GF-D8 (cell line): Measurements from ENCODE around the gene SECTM1.

ENCODE experiments used
- DNase-seq: peaks from one replicate; lab custom pipeline; 2025; lab: John Stamatoyannopoulos, UW

The SECTM1 gene

DNA sequence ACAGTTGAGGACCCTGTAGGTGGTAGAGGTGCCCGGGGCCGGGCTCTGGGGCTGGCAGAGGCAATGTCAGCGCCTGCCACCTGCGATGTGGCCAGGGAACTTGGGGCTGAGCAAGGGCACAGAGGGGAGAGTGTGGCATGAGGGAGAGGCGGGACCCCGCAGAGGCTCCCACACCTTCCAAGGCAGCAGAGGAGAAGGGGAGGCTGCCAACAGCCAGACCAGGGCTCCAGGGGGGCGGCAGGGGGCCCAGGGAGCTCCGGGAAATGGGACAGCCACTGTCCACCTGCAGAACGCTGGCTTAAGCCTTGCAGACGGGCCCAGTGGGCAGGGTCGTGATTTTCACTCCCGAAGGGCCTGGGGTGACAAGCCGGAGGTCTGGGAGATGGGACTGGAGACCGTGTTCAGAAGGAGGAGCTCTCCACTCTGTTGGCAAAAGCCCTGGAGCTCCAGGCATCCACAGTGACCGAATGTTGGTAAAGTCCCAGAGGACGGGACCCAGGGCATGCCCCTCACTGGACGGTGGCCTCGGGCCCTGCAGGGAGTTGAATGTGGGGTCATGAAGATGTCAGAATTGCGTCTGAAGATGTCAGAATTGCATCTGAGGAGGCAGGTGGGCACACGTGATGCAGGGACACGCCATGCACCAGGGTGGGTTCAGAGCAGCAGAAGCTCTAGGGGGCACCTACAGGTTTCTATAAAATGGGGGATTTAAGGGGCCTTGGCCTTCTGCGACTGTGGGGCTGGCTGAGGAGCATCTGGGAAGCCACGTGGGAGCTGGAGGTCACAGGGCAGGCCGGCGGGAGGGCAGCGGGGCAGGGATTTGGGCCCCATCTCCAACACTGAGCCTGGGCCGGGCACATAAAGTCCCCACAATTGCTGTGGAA is 34.8 kb downstream of the SECTM1 start:
- no peak for DNase-seq

DNA sequence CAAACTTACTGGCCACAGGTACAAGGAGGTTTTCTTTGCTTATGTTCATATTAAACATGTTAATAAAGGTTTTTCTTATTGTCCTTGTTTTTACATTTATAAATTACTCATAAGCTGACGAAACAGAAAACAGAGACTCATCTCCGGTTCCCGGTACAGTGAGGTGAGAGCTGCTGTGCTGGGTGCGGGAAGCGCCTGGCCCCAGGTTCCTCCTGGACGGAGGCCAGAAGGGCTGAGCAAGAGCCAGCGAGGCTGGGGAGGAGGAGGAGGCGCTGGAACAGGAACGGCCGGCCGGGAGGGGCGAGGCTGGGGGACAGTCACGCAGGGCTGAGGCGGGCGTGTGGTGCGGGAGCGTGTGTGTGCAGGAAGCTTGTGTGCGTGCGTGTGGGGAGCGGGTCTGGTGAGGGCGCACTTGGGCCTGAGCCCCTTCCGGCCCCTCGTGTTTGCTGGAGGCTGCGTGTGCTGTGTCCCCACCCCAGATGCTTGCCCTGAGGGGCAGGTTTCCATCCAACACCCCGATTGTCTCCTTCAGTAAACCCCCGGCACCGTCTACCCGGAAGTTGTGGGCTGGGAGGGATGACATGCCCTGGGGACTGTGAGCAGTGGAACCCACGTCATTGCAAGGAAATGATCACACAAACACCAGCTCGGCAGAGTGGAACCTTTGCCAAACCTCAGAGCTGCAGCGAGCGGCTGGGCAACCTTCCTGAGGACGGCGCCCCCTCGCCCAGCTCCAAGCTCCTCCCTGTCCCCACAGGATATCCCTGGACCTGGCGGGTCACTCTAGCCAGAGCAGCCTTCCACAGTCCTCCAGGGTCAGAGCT is 35.6 kb downstream of the SECTM1 start:
- peak; percentile 87 for DNase-seq

DNA sequence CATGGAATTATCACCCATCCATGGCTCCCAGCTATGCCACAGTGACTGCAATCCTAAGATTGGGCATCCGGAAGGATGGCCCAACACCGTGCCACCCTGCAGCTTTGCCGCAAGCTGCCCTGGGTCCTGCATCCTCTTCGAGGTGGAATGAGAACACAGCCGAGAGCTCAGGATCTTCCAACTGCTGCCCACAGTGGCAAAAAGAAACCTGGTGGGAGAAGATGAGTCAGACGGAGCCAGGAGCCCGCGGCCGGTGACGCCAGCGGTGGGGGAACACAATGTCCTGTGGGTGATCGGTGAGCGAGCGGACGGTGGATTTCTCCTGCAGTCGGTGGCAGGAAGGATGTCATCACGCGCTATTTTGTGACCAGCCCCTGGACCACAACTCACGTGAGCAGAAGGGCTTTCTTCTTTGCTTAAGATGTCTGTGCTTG is 36.3 kb downstream of the SECTM1 start:
- DNase-seq: peak; percentile 54

DNA sequence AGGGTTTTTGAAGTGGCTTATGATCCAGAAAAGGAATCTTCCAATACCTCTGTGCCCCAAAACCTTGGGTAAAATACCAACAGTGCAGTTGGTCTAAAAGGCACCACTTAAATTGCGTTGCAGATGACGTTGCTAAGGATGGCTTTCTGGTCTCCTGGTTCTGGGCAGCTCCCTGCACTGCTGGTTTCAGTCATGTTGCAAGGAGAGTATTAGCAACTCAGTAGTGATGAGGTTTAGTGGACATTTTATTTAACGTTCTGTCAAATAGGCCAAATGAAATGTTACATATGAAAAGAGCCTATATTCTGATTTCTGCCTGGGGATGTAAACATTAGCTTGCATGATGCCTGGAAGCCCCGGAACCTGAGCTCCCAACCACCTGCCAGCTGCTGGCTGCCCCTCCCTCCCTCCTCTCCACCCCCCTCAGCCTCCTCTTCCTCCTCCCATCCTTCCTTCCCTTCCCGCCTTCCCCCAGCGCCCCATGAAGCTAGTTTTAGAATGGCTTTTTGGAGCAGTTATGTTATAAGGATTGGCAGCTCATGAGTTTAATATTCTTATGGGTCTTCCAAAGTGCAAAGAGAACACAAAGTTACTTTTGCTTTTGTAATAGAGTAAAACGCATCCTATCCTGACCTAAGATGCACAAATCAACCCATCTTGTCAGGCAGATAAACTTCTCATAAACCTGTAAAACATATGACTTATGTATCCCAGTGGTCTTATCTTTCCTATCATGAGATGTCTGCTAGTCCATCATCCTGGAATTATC is 36.9 kb downstream of the SECTM1 start:
- DNase-seq: no peak

DNA sequence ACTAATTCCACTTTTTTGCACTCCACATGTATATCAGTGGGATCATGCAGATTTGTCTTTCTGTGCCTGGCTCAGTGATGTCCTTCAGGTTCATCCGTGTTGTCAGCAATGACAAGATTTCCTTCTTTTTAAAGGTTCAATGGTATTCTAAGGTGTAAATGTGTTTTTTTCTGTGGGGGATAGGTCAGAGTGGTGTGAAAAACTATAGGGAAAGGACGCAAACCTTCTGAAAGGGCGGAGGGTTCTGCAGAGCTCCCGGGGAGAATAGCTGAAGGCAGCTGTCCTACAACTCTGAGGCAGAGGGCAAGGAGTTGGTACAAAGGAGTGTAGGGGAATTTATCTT is 38.1 kb downstream of the SECTM1 start:
- DNase-seq: no peak

DNA sequence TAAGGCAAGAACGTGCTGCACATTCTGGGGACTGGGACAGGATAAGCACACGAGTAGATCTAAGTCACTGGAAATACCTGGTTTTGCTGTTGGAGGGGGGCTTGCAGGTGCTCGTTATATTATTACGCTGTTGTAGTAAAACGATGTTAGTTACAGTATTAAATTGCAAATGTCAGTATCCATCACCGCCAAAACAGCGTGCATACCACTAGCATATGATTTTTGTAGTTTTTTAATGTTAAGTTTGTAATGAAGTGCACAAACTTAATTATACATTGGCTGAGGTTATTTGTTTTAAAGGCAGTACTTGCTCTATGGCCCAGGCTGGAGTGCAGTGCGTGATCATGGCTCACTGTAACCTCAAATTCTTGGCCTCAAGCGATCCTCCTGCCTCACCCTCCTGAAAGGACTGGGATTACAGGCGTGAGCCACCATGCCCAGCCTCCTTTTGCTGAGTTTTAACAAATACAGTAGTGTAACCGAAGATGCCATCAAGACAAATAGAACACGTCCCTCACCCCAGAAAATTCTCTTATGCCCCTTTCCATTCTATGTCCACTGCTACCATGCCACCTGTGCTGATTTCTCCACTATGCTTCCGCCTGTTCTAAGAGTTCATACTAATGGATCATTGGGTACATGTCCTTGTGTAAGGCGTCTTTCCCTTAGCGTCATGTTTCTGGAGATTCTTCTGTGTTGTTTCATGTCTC is 39.3 kb downstream of the SECTM1 start:
- DNase-seq: no peak

DNA sequence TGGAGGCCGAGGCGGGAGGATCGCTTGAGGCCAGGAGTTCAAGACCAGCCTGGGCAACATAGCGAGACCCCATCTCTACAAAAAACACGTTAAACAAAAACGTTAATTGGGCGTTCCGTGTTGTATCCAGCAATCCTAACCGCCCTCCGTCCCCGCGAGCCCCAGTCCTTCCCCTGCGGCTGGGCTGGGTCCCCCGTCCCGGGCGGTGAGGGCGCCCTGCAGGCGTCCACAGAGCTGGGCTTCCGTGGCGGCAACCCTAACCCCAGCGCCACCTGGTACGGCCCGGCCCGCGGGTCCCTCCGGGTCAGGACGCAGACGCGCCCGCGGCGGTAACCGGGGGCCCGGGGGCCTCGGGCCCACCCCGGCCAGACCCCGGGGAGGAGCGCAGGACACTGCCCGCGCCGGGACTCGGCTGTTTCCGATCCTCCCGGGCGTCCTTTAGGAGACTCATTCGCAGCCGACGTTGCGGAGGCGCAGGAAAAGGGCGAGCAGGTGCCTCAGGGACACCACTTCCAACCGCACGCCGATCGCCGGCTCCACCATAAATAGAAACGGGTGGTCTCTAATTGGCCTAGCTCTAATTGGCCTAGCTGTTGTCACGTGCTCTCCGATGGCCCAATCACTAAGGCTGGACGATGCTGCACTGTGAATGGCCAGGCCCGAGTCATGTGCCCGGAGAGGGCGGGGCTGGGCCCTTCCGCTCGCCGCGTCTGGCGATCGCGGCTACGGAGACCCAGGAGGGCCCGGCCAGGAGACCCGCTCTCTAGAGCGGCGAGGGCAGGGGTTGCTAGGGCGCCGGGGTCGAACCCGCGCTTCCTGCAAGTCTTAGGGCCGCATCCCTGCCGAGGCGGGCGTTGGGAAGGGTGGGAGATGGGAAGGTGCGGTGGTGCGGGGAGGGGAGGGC is 41.1 kb downstream of the SECTM1 start:
- DNase-seq: peak; percentile 95

DNA sequence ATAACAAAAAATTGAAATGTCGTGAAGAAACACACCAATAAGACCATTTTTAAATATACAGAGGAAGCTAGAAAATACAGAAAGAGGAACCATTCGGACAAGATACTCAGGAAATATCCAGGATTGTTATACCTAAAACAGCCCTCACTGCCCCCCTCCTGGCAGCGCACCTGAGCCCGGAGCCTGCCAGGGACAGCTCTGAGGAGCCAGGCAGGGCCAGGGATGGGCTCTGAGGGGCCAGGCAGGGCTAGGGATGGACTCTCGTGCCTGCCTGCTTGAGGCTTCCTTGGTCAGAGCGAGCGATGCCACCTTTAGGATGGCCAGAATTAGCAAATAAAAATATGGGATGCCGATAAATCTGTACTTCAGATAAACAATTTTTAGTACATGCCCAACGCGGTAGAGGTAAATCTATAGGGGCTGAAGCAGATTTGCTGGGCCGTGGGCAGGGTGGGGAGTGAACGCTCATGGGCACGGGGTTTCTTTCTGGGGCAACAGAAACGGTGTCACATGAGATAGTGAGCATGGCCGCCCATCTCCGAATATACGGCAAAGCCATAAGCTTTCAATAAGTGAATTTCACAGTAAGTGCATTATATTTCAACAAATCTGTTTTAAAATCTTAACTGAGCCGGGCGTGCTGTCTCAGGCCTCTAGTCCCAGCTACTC is 41.9 kb downstream of the SECTM1 start:
- no peak for DNase-seq

DNA sequence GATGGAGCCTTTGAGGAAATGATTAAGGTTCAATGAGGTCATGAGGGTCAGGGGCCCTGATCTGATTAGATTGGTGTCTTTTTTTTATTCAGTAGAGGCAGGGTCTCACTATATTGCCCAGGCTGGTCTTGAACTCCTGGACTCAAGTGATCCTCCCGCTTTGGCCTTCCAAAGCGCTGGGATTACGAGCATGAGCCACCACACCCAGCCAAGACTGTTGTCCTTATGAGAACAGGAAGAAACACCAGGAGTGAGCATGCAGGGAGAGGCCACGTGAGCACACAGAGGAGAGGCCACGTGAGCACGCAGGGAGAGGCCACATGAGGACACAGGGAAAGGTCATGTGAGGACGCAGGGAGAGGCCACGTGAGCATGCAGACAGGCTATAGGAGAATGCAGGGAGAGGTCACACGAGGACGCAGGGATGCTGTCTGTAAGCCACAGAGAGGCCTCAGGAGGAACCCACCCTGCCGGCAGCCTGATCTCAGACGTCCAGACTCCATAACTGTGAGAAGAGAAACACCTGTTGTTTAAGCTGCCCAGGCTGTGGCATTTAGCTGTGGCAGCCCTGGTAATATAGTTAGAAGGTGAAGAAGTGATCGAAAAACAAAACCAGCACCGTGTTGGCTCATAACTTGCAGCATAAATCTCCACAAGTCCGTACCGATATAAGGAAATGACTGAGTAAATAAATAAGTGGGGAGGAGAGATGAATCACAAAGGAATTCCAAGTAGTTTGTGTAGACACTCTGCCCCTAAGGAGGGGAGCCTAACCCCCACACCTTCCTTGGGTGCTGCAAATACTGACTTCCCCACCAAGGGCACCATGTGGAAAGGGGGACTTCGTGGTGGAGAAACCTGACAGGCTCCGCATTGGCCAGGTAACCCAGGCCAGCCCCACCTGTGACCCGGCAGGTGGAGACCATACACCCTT is 45.4 kb downstream of the SECTM1 start:
- peak; percentile 91 for DNase-seq

DNA sequence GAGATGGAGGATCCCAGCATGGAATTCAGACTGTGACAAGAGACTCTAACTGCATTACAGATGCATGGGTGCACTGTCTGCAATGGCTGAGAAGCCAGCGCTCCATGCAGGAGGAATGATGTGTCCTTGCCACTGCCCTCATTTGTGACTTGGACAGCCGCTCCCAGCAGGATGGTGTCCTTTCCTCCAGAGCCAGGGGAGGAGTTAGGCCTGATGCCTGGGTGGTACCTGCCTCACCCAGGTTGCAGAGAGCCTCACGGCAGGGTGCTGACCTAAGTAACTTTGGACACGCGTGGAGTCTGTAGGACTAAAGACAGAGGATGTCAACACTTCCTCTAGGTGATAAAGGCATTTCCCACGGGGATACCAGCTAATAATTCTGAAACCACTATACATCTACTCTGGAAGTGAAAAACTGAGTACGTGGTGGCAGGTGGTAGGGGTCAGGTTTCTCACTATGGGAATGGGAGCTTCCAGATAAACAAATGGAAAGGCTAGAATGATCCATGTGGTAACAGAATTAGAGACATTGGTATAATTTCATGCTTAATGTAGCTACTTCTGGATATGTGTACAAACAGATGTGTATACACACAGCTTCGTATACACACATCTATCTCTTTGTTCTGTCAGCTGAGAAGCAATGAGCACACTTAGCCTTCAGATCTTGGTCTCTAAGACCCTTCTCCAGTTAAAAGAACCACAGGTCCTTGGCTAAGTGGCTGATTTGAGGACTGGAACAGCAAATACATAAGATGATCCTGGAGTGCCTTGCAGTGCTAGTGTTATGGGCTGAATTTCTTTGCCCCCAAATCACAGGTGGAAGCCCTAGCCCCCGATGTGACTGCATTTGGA is 46.3 kb downstream of the SECTM1 start:
- no peak for DNase-seq

DNA sequence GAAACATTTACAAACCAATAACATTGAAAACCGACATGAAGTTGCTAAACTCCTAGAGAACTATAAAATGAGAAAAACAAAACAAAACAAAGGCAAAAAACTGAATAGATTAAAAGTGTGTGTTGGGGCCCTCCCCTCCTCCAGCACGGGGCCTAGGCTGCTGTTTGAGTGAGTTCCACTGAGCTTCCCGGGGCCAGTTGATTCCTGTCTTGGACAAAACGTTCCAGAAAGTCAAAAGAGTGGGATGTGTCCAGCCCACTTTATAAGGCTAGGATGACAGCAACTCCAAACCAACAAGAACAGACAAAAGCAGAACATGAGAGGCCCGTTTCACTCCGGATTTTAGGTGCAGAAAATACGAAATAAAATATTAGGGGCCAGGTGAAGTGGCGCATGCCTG is 48.4 kb downstream of the SECTM1 start:
- no peak for DNase-seq

DNA sequence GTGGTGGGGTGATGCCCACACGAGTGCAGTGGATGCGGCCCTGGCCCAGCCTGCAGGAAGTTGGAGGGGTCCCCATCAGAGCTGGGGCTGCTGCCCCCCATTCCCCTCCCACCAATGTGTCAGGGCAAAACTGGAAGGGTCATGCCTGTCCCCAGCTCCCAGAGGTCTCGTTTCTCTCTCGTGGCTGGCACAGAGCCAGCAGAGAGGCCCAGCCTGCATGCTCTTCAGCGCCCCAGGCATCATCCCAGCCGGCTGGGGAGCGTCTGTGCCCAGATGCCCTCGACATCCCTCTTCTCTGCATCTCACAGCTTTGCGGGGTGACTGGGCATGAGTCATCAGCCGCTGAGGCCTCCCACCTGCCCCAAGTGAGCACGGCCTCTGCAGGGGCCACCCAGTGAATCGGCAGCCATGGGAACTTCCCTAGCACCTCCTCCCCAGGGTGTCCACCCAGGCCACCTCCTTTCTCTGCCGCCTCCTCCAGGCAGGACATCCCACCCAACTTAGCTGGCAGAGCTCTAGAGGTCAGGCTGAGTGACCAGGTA is 50.3 kb downstream of the SECTM1 start:
- no peak for DNase-seq

DNA sequence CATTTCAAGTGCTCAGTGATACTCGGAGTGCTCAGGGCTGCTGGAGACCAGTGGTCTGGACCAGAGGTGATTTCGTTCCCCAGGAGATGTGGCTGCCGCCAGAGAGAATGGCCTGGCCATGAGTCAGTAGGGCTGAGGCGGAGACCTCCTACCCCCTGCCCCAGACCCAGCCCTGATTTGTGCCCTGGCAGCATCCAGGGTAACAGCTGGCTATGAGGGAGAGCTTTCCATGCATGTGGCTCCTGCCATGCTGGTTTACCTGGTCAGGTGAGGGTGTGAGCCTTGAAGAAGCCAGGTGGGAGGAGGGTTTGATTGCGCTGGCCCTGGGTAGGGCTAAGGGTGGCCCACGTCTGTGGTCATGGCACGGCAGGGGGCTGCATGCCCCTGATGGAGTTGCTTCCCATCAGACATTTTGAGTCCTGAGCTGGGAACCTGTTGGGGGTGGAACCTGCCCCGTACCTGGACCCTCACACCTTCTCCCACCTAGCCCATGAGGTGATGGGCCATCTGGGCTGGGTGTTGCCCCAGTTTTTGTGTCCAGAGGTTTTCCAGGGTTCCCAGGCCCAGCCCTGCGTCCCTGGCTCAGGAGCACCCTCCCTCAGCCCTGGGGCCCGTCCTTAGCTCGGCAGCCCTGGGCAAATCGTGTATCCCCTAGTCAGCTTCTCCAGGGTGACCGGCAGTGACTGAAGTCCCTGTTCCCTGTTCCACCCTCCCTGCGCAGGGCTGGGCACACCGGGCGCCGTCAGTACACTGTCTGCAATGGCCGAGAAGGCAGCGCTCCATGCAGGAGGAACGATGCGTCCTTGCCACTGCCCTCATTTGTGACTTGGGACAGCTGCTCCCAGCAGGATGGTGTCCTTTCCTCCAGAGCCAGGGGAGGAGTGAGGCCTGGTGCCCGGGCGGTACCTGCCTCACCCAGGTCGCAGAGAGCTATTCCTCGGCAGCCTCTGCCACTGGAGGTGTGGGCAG is 51.0 kb downstream of the SECTM1 start:
- DNase-seq: no peak

DNA sequence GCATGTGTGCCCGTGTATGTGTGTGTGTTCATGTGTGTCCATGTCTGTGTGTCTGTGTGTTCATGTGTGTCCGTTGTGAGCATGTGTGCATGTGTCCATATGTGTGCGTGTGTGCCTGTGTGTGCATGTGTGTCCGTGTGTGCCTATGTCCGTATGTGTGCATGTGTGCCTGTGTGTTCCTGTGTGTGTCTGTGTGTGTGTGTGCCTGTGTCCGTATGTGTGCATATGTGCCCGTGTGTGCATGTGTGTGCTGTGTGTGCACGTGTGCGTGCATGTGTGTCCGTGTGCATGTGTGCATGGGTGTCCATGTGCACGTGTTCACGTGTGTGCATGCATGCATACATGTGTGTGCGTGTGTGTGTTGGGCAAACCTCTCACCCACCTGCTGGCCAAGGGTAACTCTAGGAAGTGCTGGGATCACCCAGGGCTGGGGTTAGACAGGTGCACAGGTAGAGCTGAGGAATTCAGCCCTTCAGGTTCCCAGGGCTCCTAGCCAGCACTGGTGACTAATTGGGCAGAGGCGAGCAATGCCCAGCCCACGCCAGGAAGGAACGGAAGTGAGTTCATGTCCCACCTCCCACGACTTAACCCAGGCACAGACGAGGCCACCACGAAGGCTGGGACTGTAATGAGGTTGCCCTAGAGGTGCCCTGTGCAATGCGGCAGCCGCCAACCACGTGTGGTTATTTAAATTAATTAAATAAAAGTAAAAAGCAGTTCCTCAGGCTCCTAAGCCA is 51.9 kb downstream of the SECTM1 start:
- no peak for DNase-seq

DNA sequence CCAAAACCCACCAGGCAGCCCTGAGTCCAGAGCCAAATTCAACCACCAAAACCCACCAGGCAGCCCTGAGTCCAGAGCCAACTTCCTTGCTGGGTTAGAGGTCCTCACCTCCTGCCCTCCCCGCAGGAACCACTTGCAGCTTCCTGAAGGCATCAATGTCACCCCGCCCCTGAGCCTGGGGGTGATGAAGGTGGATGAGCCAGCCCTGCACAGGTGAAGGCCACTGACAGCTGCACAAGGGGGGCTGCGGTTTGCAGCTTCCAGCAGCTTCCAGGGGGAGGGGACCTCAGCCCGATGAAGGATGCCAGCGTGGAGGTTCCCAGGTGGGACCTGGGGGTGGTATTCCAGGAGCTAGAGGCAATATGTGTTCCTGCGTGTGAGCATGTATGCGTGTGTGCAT is 52.5 kb downstream of the SECTM1 start:
- no peak for DNase-seq

DNA sequence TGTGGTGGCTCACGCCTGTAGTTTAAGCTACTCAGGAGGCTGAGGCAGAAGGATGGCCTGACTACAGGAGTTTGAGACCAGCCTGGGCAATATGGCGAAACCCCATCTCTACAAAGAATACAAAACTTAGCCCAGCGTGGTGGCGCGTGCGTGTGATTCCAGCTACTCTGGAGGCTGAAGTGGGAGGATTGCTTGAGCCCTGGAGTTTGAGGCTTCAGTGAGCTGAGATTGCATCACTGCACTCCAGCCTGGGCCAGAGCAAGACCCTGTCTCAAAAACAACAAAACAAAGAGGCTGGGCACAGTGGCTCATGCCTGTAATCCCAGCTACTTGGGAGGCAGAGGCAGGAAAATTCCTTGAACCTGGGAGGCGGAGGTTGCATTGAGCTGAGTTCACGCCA is 53.0 kb downstream of the SECTM1 start:
- no peak for DNase-seq
